HepG2 (cell line): ENCODE results near the gene NCCRP1. TPM values are rescaled to one million over a fixed set of nuclear protein-coding genes. Genes with fewer than 3 reads are reported as not detected.
A peak's percentile ranks its signal among the peaks of the same experiment; 100 is the strongest.

Experiments
- ATAC-seq: fragments of 200-7000 bp; cut with Tn5 transposase; 3 replicates; pipeline ENCODE4 v1.9.1; 2020; ENCODE audit warnings: mild to moderate bottlenecking, moderate library complexity
- BruUV-seq: library from RNA; stranded (reverse); fragments of 400-500 nt; replicated peaks from 2 replicates; lab custom pipeline; 2021; lab: Mats Ljungman, UMichigan
- CTCF ChIA-PET: fragments of 300-600 bp; formaldehyde crosslinking; extraction: SDS; loops from one replicate; lab custom pipeline; 2021; ENCODE audit warnings: low total read pairs, inconsistent platforms, low intra/inter-chr PET ratio; lab: Yijun Ruan, JAX
- POLR2A ChIA-PET: fragments of 350-600 bp; sonication (Branson Sonifier 250); formaldehyde crosslinking; loops from one replicate; lab custom pipeline; 2020; ENCODE audit warnings: antibody characterized with exemption, inconsistent platforms; lab: Yijun Ruan, JAX
- DNase-seq: peaks from one replicate; pipeline ENCODE4 v3.0.0-alpha.2; 2015; ENCODE audit warnings: low spot score
- FAIRE-seq: peaks from 3 replicates; lab custom pipeline; 2011; peaks lifted over from hg19 to GRCh38; lab: Jason Lieb, UNC
- H2AFZ ChIP-seq: one replicate; pipeline ENCODE4 v1.6.1; 2011; ENCODE audit warnings: low read length, inconsistent platforms
- H3K27ac ChIP-seq: fragments of 300-600 bp; 3 replicates; pipeline ENCODE4 v1.8.0; 2011; ENCODE audit warnings: mixed run types, mild to moderate bottlenecking, mixed read lengths, low read length, inconsistent platforms; ENCODE audit not compliant: insufficient read depth; ENCODE audit errors: extremely low read length
- H3K27me3 ChIP-seq, 2 experiments: fragments of 200-600 bp in 1 of 2; 2 replicates in 1 of 2; 3 replicates in 1 of 2; pipeline versions ENCODE4 v1.6.0 to v1.8.0; 2011; ENCODE audit warnings: low read length in 2 of 2, mild to moderate bottlenecking in 2 of 2, moderate library complexity in 2 of 2, inconsistent platforms in 1 of 2; ENCODE audit not compliant: insufficient read depth in 2 of 2, control insufficient read depth in 1 of 2
- H3K36me3 ChIP-seq, 2 experiments: fragments of 200-600 bp in 1 of 2; replicated peaks in 1 of 2; 2 replicates in 1 of 2; 3 replicates in 1 of 2; pipeline versions ENCODE4 v1.5.1 to v1.8.0; 2011; ENCODE audit warnings: low read length in 2 of 2, inconsistent platforms in 1 of 2; ENCODE audit not compliant: insufficient read depth in 2 of 2, control insufficient read depth in 1 of 2
- H3K4me1 ChIP-seq: 2 replicates; pipeline ENCODE4 v1.5.1; 2012; ENCODE audit warnings: low read length, inconsistent platforms; ENCODE audit not compliant: insufficient read depth
- H3K4me2 ChIP-seq: 2 replicates; pipeline ENCODE4 v1.6.0; 2011; ENCODE audit warnings: low read depth, low read length, inconsistent platforms
- H3K4me3 ChIP-seq, 3 experiments: fragments of 200-600 bp in 1 of 3; sonication (generic), shearing (Covaris generic) in 1 of 3; replicated peaks in 1 of 3; 2 replicates each; pipeline ENCODE4 v1.5.1; 2011 to 2016; ENCODE audit warnings: low read length in 3 of 3, inconsistent platforms in 2 of 3, low read depth in 2 of 3, mild to moderate bottlenecking in 2 of 3, control low read depth in 1 of 3, mixed read lengths in 1 of 3; ENCODE audit not compliant: insufficient read depth in 1 of 3
- H3K79me2 ChIP-seq: one replicate; pipeline ENCODE4 v1.6.1; 2011; ENCODE audit warnings: low read length, inconsistent platforms; ENCODE audit not compliant: insufficient read depth
- H3K9ac ChIP-seq: 2 replicates; pipeline ENCODE4 v1.6.0; 2011; ENCODE audit warnings: mild to moderate bottlenecking, low read depth, low read length, inconsistent platforms; ENCODE audit not compliant: insufficient read depth
- H3K9me3 ChIP-seq: 2 replicates; pipeline ENCODE4 v1.5.1; 2012; ENCODE audit warnings: mild to moderate bottlenecking, low read length
- H4K20me1 ChIP-seq: 2 replicates; pipeline ENCODE4 v1.6.0; 2011; ENCODE audit warnings: inconsistent platforms, mild to moderate bottlenecking, low read length, moderate library complexity; ENCODE audit not compliant: insufficient read depth
- AGO2 ChIP-seq: fragments of 200-400 bp; formaldehyde crosslinking; optimal IDR thresholded peaks from 2 replicates; pipeline ENCODE3; 2017; ENCODE audit warnings: mild to moderate bottlenecking, low read depth, low read length, moderate library complexity
- MBNL3 ChIP-seq: fragments of 250-450 bp; sonication (Bioruptor Pico); conservative IDR thresholded peaks from 2 replicates; pipeline ENCODE4 v1.8.0; 2022; ENCODE audit warnings: mild to moderate bottlenecking, inconsistent platforms
- STAT6 ChIP-seq: sonication (generic); formaldehyde crosslinking; IDR thresholded peaks from 2 replicates; pipeline ENCODE4 v1.4.0; 2020; ENCODE audit warnings: missing genetic modification reagents, mild to moderate bottlenecking, borderline replicate concordance
- ZBTB4 ChIP-seq: sonication (generic); formaldehyde crosslinking; IDR thresholded peaks from 2 replicates; pipeline ENCODE4 v1.4.0; 2020; ENCODE audit warnings: missing genetic modification reagents, mild to moderate bottlenecking, borderline replicate concordance
- WGBS: methylation state at CpG from one replicate; pipeline ENCODE4 v1.1.6; 2017; ENCODE audit warnings: low lambda C conversion rate; 5-methylcytosine and 5-hydroxymethylcytosine counted together
- in situ Hi-C: cut with HindIII; loops from 2 replicates; pipeline ENCODE4 v1.10.0; 2017; ENCODE audit warnings: low pct_unique_long_range_greater_than_20kb; ENCODE audit not compliant: extremely low pct_ligation_motif_present
- intact Hi-C: fragments of 100-400 bp; cut with micrococcal nuclease; formaldehyde crosslinking; loops from one replicate; pipeline ENCODE4 v1.10.0; 2022; ENCODE audit not compliant: unreplicated experiment
- polyA plus RNA-seq, 8 experiments: library from polyadenylated mRNA; depleted of rRNA in 3 of 8; stranded (reverse) in 7 of 8; unstranded in 1 of 8; fragments of >200 nt; fragmentation: Illumina TruSeq in 4 of 8; extraction: Trizol in 4 of 8; gene quantifications; 2 replicates each; pipeline versions ENCODE4 v1.2.1 to v1.2.3, GENCODE V29; 2011 to 2016; ENCODE audit warnings: low read depth in 4 of 8, missing spikeins in 1 of 8, mixed read lengths in 1 of 8; ENCODE audit not compliant: insufficient read depth in 1 of 8
- total RNA-seq, 5 experiments: library from RNA; depleted of rRNA; stranded (reverse); fragments of >200 nt; fragmentation: Illumina TruSeq; extraction: Trizol; gene quantifications; 2 replicates each; pipeline ENCODE4 v1.2.3, GENCODE V29; 2016; ENCODE audit warnings: low read depth in 1 of 5

NCCRP1 gene
- total and polyA plus RNA-seq, 2 of the 13 experiments (the other 11 are each of a cell fraction or from before 2014, with no cell fraction given): not detected

- TF ChIP-seq STAT6 (CRISPR knock-in tag) (no peak), AGO2 (peak; percentile 20)
Observed at GRCh38 chr19:39170386-39171231, 26.2 kb upstream of the NCCRP1 start (continued).

GRCh38 chr19:39171479-39172465 is 25.0 kb upstream of the NCCRP1 start:
- H3K27ac ChIP-seq: no peak overlapping the region

More at GRCh38 chr19:39171479-39172465, 25.0 kb upstream of the NCCRP1 start:
- FAIRE-seq: no peak
- H3K36me3 ChIP-seq: peaks cover 12 to 42% of the 10 kb centered on the region in 2 experiments; a peak in 4 of 5 replicates
- no peak for ATAC-seq
- peaks cover 2% of the 10 kb centered on the region; the same call in 1 of the 2 replicates for H4K20me1 ChIP-seq
- TF ChIP-seq AGO2 (peak; percentile 3), ZBTB4 (CRISPR knock-in tag) (0 out of 2 replicates have a peak, but pooled peaks have one; percentile 1), MBNL3 (no peak)
- TF ChIP-seq, all 625 proteins: peak for 2
- no peak overlapping the region for H2AFZ ChIP-seq
- no peak for DNase-seq
- peaks cover 37% of the 10 kb centered on the region for H3K4me1 ChIP-seq
- no TSS peak for BruUV-seq
- H3K4me3 ChIP-seq: no peak overlapping the region
- H3K9me3 ChIP-seq: no peaks in the 10 kb centered on the region
- in situ Hi-C loops (no loop called here), intact Hi-C loops (no loop called here)
- ChIA-PET CTCF (no interaction called here), POLR2A (no interaction called here)
- 95% methylated on average over 18 of the region's 27 CpGs for WGBS
- no peaks in the 10 kb centered on the region; a peak in 1 of 5 replicates for H3K27me3 ChIP-seq
- no peak overlapping the region for H3K4me2 ChIP-seq
- no peaks in the 10 kb centered on the region for H3K79me2 ChIP-seq
- no peak overlapping the region for H3K9ac ChIP-seq
